WTC11 (cell line): ENCODE results near the gene SUGT1. TPM values are rescaled to one million over a fixed set of nuclear protein-coding genes. Genes with fewer than 3 reads are reported as not detected.

Experiments
- ATAC-seq: fragments of 200-7000 bp; cut with Tn5 transposase; 2 replicates; pipeline ENCODE4 v1.10.0; 2021; ENCODE audit warnings: mild to moderate bottlenecking, moderate library complexity
- CTCF ChIA-PET: fragments of 300-600 bp; sonication (Branson Sonifier 250); formaldehyde crosslinking; loops from one replicate; lab custom pipeline; 2021; ENCODE audit warnings: antibody characterized with exemption; lab: Charles Lee
- POLR2A ChIA-PET: fragments of 350-600 bp; sonication (Branson Sonifier 250); formaldehyde crosslinking; loops from one replicate; lab custom pipeline; 2021; ENCODE audit warnings: antibody characterized with exemption; lab: Charles Lee
- DNase-seq: peaks from one replicate; pipeline ENCODE4 v3.0.0; 2021; ENCODE audit warnings: low spot score
- H3K27ac Mint-ChIP-seq: 2 replicates; pipeline ENCODE4 v1.8.0; 2021; ENCODE audit warnings: mixed read lengths
- H3K27me3 Mint-ChIP-seq: 2 replicates; pipeline ENCODE4 v1.8.0; 2021; ENCODE audit warnings: low read depth, mild to moderate bottlenecking, moderate library complexity, mixed read lengths
- H3K36me3 Mint-ChIP-seq: 2 replicates; pipeline ENCODE4 v1.8.0; 2021; ENCODE audit warnings: mixed read lengths
- H3K4me1 Mint-ChIP-seq: 2 replicates; pipeline ENCODE4 v1.8.0; 2022; ENCODE audit warnings: mixed read lengths
- H3K4me3 Mint-ChIP-seq: 2 replicates; pipeline ENCODE4 v1.8.0; 2021; ENCODE audit warnings: mild to moderate bottlenecking, moderate library complexity, mixed read lengths
- H3K9me3 Mint-ChIP-seq: 2 replicates; pipeline ENCODE4 v1.8.0; 2021; ENCODE audit warnings: mixed read lengths
- AFF4 ChIP-seq: sonication (generic); formaldehyde crosslinking; IDR thresholded peaks from 2 replicates; pipeline ENCODE4 v1.8.1; 2023; ENCODE audit warnings: mild to moderate bottlenecking, missing genetic modification reagents, borderline replicate concordance
- CBFB ChIP-seq: sonication (generic); formaldehyde crosslinking; IDR thresholded peaks from 2 replicates; pipeline ENCODE4 v1.8.1; 2022; ENCODE audit warnings: mild to moderate bottlenecking, low read depth, missing genetic modification reagents
- E2F5 ChIP-seq: sonication (generic); formaldehyde crosslinking; IDR thresholded peaks from 2 replicates; pipeline ENCODE4 v1.8.1; 2022; ENCODE audit warnings: mild to moderate bottlenecking, moderate library complexity, missing genetic modification reagents
- EMX1 ChIP-seq: fragments of 250-450 bp; sonication (Bioruptor Pico); IDR thresholded peaks from 2 replicates; pipeline ENCODE4 v1.8.0; 2021; ENCODE audit warnings: mild to moderate bottlenecking
- IRF1 ChIP-seq: sonication (generic); formaldehyde crosslinking; IDR thresholded peaks from 2 replicates; pipeline ENCODE4 v1.8.0; 2023; ENCODE audit warnings: missing genetic modification reagents
- PRDM15 ChIP-seq: sonication (generic); formaldehyde crosslinking; IDR thresholded peaks from 2 replicates; pipeline ENCODE4 v1.8.0; 2022; ENCODE audit warnings: missing genetic modification reagents
- PRRX2 ChIP-seq: fragments of 250-450 bp; sonication (Bioruptor Pico); IDR thresholded peaks from 2 replicates; pipeline ENCODE4 v1.8.0; 2021; ENCODE audit warnings: mild to moderate bottlenecking
- SMAD3 ChIP-seq: sonication (generic); formaldehyde crosslinking; IDR thresholded peaks from 2 replicates; pipeline ENCODE4 v1.8.0; 2022; ENCODE audit warnings: missing genetic modification reagents, mild to moderate bottlenecking, borderline replicate concordance
- SP1 ChIP-seq: sonication (generic); formaldehyde crosslinking; conservative IDR thresholded peaks from 2 replicates; pipeline ENCODE4 v1.8.1; 2022; ENCODE audit warnings: missing genetic modification reagents
- ZSCAN18 ChIP-seq: fragments of 250-450 bp; sonication (Bioruptor Pico); IDR thresholded peaks from 2 replicates; pipeline ENCODE4 v2.1.2; 2022; ENCODE audit warnings: mild to moderate bottlenecking, moderate library complexity
- total RNA-seq: library from RNA; stranded (reverse); gene quantifications from 3 replicates; pipeline ENCODE4 v1.2.3, GENCODE V29; 2021
- TF ChIP-seq, protein P1 (sequence below): sonication (generic); formaldehyde crosslinking; IDR thresholded peaks from 2 replicates; pipeline ENCODE4 v1.8.0; 2022; ENCODE audit warnings: mild to moderate bottlenecking, missing genetic modification reagents
- TF ChIP-seq, protein P2 (sequence below): sonication (generic); formaldehyde crosslinking; IDR thresholded peaks from 2 replicates; pipeline ENCODE4 v1.8.0; 2022; ENCODE audit warnings: mild to moderate bottlenecking, missing genetic modification reagents
- TF ChIP-seq, protein P3 (sequence below): sonication (generic); formaldehyde crosslinking; IDR thresholded peaks from 2 replicates; pipeline ENCODE4 v1.8.1; 2022; ENCODE audit warnings: mild to moderate bottlenecking, missing genetic modification reagents, moderate library complexity, borderline replicate concordance

SUGT1 gene
- total RNA-seq, 1 experiment from 2014 or later: 76.3 TPM

DNA sequence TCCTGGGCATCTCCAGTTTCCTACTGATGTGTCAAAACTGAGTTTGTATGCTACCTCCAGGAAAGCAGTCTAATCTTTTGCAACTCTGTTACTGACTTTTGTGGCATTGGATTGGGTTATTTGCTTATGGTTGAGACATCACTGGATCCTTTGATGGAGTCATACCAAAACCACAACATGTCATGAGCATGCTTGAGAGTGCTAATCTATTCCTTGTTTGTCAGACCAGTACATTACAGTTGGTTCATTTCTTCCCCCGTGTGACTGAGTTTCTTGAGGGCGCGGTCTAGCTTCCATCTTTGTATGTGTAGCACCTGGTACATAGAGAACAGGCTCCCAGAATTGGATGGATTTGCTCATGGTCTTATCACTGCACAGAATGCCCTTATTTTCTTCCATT lies 43.2 kb downstream of the SUGT1 start:
- Mint-ChIP-seq H3K27ac (no peak overlapping the region), H3K4me3 (no peak overlapping the region), H3K4me1 (no peaks in the 10 kb centered on the region), H3K36me3 (peaks cover 14% of the 10 kb centered on the region; the same call in 1 of the 2 replicates), H3K9me3 (no peaks in the 10 kb centered on the region), H3K27me3 (no peaks in the 10 kb centered on the region)
- ChIA-PET POLR2A (no interaction called here), CTCF (no interaction called here)
- DNase-seq (no peak), ATAC-seq (no peak)
- TF ChIP-seq, protein P1, sequence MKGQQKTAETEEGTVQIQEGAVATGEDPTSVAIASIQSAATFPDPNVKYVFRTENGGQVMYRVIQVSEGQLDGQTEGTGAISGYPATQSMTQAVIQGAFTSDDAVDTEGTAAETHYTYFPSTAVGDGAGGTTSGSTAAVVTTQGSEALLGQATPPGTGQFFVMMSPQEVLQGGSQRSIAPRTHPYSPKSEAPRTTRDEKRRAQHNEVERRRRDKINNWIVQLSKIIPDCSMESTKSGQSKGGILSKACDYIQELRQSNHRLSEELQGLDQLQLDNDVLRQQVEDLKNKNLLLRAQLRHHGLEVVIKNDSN (CRISPR knock-in tag): no peak
- no peak for TF ChIP-seq AFF4 (CRISPR knock-in tag)
- TF ChIP-seq ZSCAN18 (CRISPR knock-in tag): no peak
- no peak for TF ChIP-seq PRRX2 (CRISPR knock-in tag)
- TF ChIP-seq SP1 (CRISPR knock-in tag): no peak
- no peak for TF ChIP-seq PRDM15 (CRISPR knock-in tag)
- no peak for TF ChIP-seq IRF1 (CRISPR knock-in tag)
- TF ChIP-seq EMX1 (CRISPR knock-in tag): no peak
- TF ChIP-seq, protein P2, sequence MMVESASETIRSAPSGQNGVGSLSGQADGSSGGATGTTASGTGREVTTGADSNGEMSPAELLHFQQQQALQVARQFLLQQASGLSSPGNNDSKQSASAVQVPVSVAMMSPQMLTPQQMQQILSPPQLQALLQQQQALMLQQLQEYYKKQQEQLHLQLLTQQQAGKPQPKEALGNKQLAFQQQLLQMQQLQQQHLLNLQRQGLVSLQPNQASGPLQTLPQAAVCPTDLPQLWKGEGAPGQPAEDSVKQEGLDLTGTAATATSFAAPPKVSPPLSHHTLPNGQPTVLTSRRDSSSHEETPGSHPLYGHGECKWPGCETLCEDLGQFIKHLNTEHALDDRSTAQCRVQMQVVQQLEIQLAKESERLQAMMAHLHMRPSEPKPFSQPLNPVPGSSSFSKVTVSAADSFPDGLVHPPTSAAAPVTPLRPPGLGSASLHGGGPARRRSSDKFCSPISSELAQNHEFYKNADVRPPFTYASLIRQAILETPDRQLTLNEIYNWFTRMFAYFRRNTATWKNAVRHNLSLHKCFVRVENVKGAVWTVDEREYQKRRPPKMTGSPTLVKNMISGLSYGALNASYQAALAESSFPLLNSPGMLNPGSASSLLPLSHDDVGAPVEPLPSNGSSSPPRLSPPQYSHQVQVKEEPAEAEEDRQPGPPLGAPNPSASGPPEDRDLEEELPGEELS (CRISPR knock-in tag): no peak
- TF ChIP-seq SMAD3 (CRISPR knock-in tag): no peak
- TF ChIP-seq, protein P3, sequence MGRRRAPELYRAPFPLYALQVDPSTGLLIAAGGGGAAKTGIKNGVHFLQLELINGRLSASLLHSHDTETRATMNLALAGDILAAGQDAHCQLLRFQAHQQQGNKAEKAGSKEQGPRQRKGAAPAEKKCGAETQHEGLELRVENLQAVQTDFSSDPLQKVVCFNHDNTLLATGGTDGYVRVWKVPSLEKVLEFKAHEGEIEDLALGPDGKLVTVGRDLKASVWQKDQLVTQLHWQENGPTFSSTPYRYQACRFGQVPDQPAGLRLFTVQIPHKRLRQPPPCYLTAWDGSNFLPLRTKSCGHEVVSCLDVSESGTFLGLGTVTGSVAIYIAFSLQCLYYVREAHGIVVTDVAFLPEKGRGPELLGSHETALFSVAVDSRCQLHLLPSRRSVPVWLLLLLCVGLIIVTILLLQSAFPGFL (CRISPR knock-in tag): no peak
- TF ChIP-seq CBFB: no peak
- no peak for TF ChIP-seq E2F5 (CRISPR knock-in tag)
